WERI-Rb-1 (cell line): Measurements from ENCODE around the gene ITPR3.

ENCODE experiments used
- DNase-seq: peaks from one replicate; pipeline ENCODE4 v3.0.0-alpha.2; 2020
- H3K27ac ChIP-seq: fragments of 250-450 bp; sonication (Bioruptor Pico); 2 replicates; pipeline ENCODE4 v1.5.1; 2020; ENCODE audit warnings: mild to moderate bottlenecking, moderate library complexity
- H3K27me3 ChIP-seq: fragments of 250-450 bp; sonication (Bioruptor Pico); 2 replicates; pipeline ENCODE4 v1.5.1; 2021; ENCODE audit warnings: mild to moderate bottlenecking, low read depth, moderate library complexity; ENCODE audit not compliant: insufficient read depth, severe bottlenecking
- H3K36me3 ChIP-seq: fragments of 250-450 bp; sonication (Bioruptor Pico); 2 replicates; pipeline ENCODE4 v1.5.1; 2020; ENCODE audit warnings: mild to moderate bottlenecking, moderate library complexity
- H3K4me3 ChIP-seq: 2 replicates; pipeline ENCODE4 v1.5.1; 2011; ENCODE audit warnings: low read depth, mild to moderate bottlenecking, control low read depth, low read length
- H3K9me3 ChIP-seq: fragments of 250-450 bp; sonication (Bioruptor Pico); 2 replicates; pipeline ENCODE4 v1.5.1; 2021; ENCODE audit warnings: mild to moderate bottlenecking, moderate library complexity; ENCODE audit not compliant: severe bottlenecking
- TF ChIP-seq, protein P1 (sequence below): IDR thresholded peaks from 2 replicates; pipeline ENCODE4 v1.5.1; 2011; ENCODE audit warnings: low read depth, mild to moderate bottlenecking, control low read depth, inconsistent platforms, low read length

The ITPR3 gene

DNA sequence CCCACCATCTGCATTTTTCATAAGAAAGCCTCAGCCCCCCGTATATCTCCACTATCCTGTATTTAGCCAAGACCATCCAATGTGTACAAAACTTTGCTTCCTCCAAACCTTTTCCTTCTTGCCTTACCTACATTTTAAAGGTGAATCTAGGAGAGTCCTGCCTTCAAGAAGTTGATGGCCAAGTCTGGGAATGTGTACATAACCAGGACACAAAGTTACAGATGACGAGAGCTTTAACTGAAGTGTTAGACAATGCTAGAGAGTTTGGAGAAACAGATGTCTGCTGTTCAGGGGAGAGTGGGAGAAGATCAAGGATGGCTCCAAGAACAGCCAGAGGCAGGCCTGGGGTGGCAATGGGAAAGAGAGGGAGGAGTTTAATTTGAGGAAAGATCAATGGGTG is 92.7 kb downstream of the ITPR3 start:
- Histone ChIP-seq H3K27ac (no peak overlapping the region), H3K9me3 (no peaks in the 10 kb centered on the region), H3K27me3 (no peaks in the 10 kb centered on the region), H3K4me3 (no peak overlapping the region), H3K36me3 (peaks cover 18% of the 10 kb centered on the region)
- TF ChIP-seq, protein P1, sequence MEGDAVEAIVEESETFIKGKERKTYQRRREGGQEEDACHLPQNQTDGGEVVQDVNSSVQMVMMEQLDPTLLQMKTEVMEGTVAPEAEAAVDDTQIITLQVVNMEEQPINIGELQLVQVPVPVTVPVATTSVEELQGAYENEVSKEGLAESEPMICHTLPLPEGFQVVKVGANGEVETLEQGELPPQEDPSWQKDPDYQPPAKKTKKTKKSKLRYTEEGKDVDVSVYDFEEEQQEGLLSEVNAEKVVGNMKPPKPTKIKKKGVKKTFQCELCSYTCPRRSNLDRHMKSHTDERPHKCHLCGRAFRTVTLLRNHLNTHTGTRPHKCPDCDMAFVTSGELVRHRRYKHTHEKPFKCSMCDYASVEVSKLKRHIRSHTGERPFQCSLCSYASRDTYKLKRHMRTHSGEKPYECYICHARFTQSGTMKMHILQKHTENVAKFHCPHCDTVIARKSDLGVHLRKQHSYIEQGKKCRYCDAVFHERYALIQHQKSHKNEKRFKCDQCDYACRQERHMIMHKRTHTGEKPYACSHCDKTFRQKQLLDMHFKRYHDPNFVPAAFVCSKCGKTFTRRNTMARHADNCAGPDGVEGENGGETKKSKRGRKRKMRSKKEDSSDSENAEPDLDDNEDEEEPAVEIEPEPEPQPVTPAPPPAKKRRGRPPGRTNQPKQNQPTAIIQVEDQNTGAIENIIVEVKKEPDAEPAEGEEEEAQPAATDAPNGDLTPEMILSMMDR, result no peak
- DNase-seq, result no peak

DNA sequence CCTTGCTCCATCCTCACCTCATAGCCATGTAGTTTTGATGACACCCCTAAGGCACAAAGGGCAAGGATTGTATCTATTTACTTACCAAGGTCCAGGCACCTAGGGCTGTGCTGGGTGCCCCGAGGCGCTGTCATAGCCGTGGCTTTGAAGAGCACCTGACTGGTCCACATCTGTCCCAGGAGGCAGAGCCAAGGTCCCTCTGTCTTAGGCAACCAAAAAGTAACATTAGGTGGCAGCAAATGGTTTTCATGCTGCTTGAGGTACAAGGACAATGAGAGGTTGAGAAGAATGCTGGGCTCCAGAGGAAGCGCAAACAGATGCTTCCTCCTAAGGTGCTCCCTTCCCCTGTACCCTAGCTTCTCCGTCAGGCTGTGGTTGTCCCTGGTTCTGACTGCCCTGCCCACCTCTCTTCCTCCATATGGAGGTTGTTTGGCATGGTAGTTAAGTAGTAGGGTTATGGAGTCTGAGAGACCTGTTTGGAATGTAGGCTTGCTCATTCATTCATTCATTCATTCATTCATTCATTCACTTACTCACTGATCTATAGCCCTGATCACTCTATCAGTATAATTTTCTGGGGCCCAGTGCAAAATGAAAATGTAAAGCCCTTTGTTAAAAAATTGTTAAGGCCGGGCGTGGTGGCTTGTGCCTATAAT is 93.4 kb downstream of the ITPR3 start:
- Histone ChIP-seq H3K4me3 (no peak overlapping the region), H3K9me3 (no peaks in the 10 kb centered on the region), H3K36me3 (peaks cover 11% of the 10 kb centered on the region), H3K27me3 (no peaks in the 10 kb centered on the region), H3K27ac (no peak overlapping the region)
- TF ChIP-seq, protein P1, result no peak
- no peak for DNase-seq

DNA sequence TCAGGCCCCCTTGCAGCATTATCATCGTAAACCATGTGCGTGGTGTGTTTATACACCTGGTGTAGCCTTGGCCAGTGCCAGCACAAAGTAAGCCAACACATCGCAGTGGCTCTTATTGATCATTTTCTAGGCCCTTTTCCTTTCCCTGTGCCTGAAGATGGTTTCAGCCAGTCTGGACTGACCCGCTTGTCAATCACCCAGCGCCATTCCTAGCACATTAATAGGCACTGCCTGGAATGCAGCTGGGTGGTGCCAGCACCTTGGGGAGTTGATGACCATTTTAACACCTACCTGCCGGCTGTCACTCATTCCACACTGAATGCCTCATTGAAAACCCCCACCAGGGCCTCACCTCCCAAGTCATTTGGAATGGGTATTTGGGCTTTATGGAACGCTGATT is 95.3 kb downstream of the ITPR3 start:
- Histone ChIP-seq H3K36me3 (no peaks in the 10 kb centered on the region), H3K27ac (no peak overlapping the region), H3K27me3 (no peaks in the 10 kb centered on the region), H3K9me3 (no peaks in the 10 kb centered on the region), H3K4me3 (no peak overlapping the region)
- DNase-seq, result no peak
- TF ChIP-seq, protein P1, result no peak

DNA sequence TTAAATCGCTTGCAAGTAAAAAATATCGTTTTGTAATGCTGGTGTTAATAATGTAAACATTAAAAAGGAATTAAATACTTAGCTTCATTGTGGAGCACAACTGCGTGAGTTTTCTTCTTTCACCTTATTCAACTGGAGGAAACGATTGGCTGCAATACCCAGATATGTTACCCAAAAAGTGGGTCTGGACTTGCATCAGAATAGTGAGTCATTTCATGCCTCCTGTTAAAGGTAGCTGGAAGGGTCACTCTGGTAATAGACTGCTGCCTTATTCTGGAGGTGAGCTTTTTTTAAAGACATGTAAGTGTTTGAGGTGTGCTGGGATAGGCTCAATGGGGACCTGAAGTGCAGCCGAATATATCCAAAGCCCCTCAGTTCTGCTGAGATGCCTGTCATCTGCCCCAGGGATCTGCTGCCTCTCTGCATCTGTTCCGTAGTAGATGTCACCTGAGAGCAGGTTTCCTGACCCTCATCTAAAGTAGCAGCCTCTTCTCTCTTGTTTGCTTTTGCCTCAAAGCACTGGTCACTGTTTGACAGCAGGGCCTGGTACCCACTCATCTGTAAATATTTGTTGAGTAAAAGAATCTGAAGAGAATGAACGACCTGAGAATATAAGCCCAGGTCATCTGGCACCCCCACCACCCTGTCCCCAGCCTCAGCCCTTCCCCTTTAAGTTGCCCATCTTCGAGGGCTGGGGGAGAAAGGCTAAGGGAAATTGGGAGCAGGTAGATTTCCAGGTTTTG is 95.9 kb downstream of the ITPR3 start:
- Histone ChIP-seq H3K36me3 (no peaks in the 10 kb centered on the region), H3K27me3 (no peaks in the 10 kb centered on the region), H3K4me3 (no peak overlapping the region), H3K9me3 (no peaks in the 10 kb centered on the region), H3K27ac (no peak overlapping the region)
- TF ChIP-seq, protein P1, result no peak
- no peak for DNase-seq

DNA sequence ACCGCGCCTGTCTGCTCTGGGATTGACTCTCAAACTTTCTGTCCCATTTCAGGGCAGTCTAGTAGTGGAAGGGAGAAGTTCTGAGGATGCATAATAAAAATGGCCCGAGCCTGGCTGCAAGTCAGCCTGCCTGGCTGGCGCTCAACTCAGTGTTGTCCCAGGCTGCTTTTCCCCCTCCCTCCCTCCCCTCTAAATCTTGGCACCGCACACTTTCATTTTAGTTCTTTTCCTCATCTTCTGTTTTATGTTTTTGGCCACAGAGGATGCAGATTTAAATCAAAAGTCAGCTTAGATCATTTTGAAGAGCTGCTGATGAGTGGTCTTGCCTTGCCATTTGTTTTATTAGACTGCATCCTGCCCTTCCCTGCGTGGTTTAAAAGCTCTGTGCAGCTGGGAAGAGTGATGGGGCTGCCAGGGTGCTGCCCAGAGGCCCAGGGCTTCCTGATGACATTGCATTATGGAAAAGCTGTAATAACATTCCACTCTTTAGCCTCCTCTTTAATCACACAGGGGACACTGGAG is 96.9 kb downstream of the ITPR3 start:
- H3K9me3 ChIP-seq, result no peaks in the 10 kb centered on the region
- TF ChIP-seq, protein P1, result no peak

More for the DNA sequence above, 96.9 kb downstream of the ITPR3 start:
- H3K27me3 ChIP-seq, result no peaks in the 10 kb centered on the region
- no peaks in the 10 kb centered on the region for H3K36me3 ChIP-seq
- H3K4me3 ChIP-seq, result no peak overlapping the region
- no peak for DNase-seq
- no peak overlapping the region for H3K27ac ChIP-seq
